GM12872 (cell line): Measurements from ENCODE around the gene IMMP2L.

Experiments used
- CTCF ChIP-seq: IDR thresholded peaks from 3 replicates; pipeline ENCODE4 v1.5.1; 2011; ENCODE audit warnings: low read depth, mild to moderate bottlenecking, low read length, moderate library complexity; ENCODE audit not compliant: insufficient read depth

IMMP2L gene

GRCh38 chr7:111294494-111294893, 267.8 kb downstream of the IMMP2L start:
- TF ChIP-seq CTCF: no peak

- no peak for TF ChIP-seq CTCF
Observed at GRCh38 chr7:111292026-111292470, 270.2 kb downstream of the IMMP2L start.

GRCh38 chr7:111290982-111291381, 271.3 kb downstream of the IMMP2L start:
- TF ChIP-seq CTCF: no peak

GRCh38 chr7:111290419-111290818, 271.9 kb downstream of the IMMP2L start:
- no peak for TF ChIP-seq CTCF

- no peak for TF ChIP-seq CTCF
Observed at GRCh38 chr7:111282626-111283025, 279.7 kb downstream of the IMMP2L start.

GRCh38 chr7:111274857-111275256, 287.4 kb downstream of the IMMP2L start:
- TF ChIP-seq CTCF: no peak

GRCh38 chr7:111272092-111272491, 290.2 kb downstream of the IMMP2L start:
- no peak for TF ChIP-seq CTCF

GRCh38 chr7:111268941-111269340, 293.4 kb downstream of the IMMP2L start:
- TF ChIP-seq CTCF: no peak
